NCI-H1105 treated with DMSO at 0.1 percent for 48 hours (cell line): Measurements from ENCODE around the gene STOX2.

ENCODE experiments used
- DNase-seq: peaks from one replicate; lab custom pipeline; 2025; lab: John Stamatoyannopoulos, UW

STOX2 gene

GRCh38 chr4:183986971-183987946 lies 82.2 kb downstream of the STOX2 start:
- peak; percentile 32 for DNase-seq

DNA sequence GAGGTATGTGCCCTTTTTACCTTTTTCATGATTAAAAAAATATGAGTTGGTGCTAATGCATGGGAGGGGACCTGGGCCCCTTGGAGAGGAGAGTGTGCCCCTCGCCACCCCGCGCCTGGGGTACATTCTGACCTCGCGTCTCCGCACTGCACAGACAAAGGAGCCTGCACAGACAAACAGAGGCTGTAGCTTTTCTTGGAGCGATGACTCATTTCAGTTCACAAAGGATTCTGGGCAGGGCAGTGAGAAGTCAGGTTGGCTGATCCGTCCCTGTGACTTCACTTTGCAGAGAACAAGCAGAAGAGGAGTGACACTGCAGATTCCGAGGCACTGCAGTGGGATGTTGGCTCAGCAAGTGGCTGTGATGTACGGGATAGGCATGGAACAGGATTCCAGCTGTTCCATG lies 82.9 kb downstream of the STOX2 start:
- peak; percentile 48 for DNase-seq

- DNase-seq, result no peak
Measured at GRCh38 chr4:183988874-183989273, 83.8 kb downstream of the STOX2 start.

DNA sequence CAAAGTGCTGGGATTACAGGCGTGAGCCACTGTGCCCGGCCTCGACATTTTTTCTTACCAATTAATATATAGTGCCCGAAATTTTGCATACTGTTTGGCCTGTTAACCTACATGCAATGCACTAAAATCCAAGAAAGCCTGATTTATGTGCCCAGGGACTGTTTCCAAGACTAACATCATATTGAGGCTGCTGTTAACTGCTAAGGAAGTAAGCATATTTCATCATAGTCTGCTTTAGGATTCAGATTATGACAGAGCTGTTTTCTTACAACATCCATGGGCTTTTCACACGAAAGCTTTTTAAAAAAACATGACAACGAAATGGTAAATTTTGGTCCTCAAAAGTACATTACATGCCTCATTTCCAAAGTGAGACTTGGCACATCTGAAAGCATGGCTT lies 84.4 kb downstream of the STOX2 start:
- DNase-seq, result no peak

GRCh38 chr4:183989931-183990330 lies 84.8 kb downstream of the STOX2 start:
- DNase-seq, result no peak

GRCh38 chr4:183993676-183994075 lies 88.6 kb downstream of the STOX2 start:
- no peak for DNase-seq

DNA sequence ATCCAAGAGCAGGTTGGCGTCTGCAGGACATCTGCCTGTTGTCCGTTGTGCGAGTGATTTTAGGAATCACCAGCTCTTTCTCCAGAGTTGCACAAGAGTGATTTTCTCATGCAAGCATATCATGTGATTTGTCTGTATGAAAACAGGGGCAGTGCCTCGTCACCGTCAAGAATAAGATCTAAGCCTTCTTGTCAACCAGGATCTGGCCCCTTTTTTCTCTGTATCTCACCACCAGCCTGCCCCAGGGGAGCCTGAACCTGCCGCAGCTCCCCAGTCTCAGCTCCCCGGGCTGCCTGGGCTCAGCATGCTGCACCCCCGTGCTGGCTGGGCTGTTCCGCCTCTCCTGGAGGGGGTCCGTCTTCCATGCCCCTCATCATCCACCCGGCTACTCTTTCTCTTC lies 90.5 kb downstream of the STOX2 start:
- no peak for DNase-seq

DNA sequence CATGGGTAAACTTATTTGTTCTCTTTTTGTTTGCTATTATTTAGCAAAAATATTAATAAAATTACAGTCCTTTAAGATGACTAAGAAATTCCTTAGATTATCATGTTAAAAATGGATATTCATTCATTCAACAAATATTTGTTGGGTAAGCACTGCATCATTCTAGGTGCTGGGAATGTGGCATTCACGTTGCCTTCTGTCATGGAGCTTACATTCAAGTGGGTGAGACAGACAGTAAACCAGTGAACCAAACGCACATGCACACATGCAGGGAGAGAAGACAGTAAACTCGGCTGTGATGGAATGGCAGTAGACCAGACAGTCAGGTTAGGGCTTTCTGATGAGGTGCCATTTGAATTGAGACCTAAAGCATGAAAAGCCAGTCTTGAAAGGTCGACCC lies 91.8 kb downstream of the STOX2 start:
- no peak for DNase-seq

DNA sequence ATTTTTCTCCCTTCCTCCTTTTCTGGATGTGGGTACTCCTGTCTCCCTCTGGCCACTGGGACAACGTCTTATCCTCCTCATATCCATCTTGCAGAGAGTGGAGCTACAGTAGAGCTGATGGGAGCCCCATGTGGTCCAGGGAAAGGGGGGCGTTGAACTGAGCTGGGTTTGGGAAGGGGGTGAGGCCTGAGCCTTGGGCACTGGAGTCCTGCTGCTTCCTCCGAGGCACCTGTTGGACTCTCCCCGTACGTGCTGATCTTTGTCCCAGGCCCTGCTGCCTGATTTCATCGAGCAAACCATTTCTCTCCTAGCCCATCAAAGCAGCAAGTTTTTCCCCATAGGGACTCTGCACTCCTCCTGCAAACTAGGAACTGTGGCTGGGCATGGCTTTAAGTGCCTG lies 94.3 kb downstream of the STOX2 start:
- no peak for DNase-seq

- no peak for DNase-seq
Measured at GRCh38 chr4:184000457-184001396, 95.6 kb downstream of the STOX2 start.

- DNase-seq, result no peak
Measured at GRCh38 chr4:184003433-184003832, 98.3 kb downstream of the STOX2 start.

GRCh38 chr4:184007891-184008290 lies 102.8 kb downstream of the STOX2 start:
- no peak for DNase-seq

DNA sequence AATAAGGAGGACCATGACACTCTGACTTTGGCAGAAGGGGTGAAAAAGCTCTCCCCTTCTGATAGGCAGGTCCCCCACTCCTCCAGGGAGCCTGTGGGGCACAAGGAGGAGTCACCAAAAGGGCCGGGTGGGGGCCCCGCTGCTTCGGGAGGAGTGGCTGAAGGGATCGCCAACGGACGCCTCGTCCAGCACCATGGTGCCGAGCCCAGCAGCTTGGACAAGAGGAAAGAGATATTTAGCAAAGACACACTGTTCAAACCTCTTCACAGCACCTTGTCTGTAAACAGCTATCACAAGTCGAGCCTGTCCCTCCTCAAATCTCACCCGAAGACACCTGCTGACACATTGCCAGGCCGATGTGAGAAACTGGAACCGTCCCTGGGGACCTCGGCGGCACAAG lies 105.6 kb downstream of the STOX2 start:
- no peak for DNase-seq

DNA sequence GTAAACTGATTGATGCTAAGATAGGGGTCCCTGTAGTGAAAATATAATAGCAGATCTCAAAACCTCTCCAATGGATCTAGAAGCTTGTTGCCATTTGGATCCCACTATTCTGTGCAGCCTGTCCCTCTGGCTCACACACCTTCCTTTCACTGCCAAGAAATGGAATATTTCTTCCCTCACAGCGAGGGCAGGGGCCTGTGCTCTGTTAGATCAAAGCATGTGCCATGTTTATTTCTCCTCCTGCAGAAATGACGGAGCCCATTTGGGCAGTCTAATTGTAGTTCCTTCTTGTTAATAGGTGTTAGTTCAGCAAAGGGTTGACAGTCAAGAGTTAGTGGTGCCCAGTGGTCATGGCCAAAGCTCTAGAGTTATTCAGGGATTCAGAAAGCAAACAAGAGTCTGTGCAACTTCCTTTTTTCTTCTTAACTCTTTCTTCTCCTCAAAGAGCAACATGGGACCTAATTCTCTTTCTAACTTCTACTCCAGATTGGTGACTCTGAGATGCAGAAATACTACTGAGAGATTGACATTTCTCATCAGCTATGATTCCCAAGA lies 106.8 kb downstream of the STOX2 start:
- DNase-seq, result no peak

DNA sequence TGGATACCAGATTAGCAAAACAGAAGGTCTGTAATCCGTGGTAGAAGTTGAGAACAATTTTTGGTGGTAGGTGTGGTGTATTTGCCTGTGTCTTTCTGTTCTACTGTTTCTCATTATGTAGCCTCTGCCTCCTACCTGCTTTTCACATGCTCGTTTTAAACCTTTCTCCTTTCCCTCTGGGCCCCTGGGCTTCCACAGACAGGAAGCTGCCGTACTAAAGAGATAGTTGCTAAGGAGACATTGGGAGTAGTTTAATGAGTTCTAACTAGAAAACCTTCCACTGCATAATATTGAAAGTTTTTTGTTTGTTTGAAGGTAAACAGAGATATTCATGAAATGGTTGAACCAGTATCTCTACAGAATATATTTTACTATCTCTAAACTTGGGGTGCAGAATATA lies 107.8 kb downstream of the STOX2 start:
- no peak for DNase-seq

DNA sequence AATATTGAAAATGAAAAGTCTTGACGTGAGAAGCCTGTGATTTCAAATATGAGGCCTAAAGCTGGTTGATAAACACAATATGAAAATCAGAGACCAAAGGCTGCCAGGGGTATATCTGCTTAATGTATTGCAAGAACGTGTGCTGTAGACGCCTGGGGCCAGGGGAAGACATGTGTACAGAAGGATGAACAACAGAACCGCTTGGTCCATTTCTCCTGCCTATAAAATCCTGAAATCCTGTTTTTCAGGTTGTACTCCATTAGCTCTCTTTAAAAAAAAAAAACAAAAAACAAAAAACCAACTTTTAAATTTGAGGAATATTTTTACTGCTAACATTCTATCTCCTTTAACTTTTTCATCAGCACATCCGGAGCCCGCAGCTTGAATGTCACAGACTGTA lies 109.2 kb downstream of the STOX2 start:
- no peak for DNase-seq

DNA sequence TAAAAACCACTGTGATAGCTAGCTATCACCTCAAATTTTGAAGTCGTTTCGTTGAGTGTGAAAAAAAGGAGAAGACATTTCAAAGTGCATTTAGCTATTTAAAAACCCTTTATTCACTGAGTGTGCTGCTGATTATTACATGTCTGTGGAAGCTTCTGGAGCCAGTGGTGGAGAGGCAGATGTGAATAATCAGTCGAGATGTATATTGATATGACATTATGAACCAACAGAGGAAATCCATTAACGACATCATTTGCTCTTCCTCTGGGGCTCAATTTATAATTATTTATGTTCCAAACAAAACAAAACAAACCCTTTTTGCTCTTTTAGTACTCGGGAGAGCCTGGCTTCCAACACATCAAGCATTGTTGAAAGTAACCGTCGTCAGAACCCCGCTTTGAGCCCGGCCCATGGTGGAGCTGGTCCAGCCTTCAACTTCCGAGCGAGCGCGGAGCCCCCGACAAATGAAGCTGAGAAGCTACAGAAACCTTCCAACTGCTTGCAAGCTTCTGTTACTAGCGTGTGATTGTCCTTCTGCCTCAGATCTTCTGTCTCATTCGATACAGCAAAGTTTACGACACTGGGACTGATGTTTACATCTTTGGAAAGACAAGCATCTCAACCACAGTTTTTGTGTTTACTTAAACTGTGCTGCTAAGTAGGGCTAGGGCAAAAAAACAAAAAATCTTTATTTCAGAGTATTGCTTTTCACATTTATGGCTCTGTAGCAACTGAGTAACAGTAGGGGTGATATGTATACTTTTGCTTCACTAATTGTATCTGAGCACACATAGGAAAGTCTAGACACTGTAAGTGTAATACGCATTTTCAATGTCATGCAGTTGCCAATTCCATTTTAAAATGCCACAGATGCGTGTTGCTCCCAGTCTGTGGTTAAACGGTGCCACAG lies 111.9 kb downstream of the STOX2 start:
- no peak for DNase-seq

- no peak for DNase-seq
Measured at GRCh38 chr4:184019076-184019475, 114.0 kb downstream of the STOX2 start.

DNA sequence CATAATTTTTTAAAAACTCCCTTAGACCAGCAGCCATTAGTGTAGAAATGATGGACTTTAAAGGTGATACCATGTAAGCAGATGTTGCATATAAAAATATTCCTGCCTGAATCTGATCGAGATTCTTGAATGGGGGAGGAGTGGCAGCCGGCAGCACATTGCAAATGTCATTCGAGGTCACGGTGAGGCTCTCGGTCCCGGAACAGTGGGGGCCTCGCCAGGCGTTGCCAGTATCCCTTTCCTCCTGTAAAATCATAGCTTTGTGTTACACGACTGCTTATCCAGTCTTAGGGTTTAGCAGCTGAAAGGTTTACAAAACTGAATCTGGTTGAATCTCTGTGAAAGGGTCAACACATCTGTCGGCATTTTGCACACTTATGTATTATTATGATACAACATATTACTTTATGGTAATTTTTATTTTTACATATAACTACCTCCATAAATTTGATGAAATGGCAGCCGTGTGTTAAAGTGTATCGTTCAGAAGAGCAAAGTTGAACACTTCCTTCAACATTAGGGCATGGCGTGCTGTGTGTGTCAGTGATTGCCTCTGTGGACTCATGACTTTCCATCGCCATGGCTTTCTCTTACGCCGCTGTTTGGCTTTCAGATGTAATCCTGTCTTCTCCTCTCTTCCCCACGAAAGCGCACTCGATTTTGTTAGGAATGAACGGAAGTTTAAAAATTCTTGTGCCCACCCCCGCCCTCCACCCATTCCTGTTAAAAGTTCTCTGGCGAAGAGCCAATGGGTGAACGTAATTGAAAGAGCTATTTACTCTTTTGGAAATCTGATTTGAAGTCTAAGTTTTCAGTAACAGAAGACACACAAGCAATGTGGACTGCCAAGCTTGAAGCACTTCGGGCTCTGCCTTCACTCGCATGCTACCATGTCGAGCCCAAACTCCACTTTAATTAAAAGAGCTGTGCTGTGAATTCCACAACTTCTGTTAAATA lies 114.8 kb downstream of the STOX2 start:
- DNase-seq, result no peak

DNA sequence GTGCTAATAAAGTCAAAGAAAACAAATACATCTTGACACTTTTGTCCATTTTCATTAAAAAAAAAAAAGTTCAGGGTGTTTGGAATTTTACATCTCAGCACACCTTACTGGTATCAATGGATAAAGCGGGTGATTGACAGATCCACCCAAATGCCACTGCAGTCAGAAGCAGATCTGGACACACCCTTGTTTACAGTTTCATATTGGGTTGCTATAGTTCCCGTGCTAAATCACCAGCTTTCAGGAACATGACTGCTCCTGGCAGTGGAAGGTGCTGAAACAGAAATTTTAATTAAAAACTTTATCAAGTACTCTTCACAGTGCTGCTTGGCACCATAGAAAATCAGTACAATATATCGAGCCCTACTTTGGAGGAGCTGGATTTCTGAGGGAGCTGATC lies 116.3 kb downstream of the STOX2 start:
- no peak for DNase-seq
